GM18951 (cell line): ENCODE results near the gene RNF220.

Source experiments
- POLR2A ChIP-seq: IDR thresholded peaks from 4 replicates; pipeline ENCODE4 v1.6.1; 2011; ENCODE audit warnings: mild to moderate bottlenecking; ENCODE audit not compliant: insufficient read length, insufficient read depth; ENCODE audit errors: extremely low read depth
- in situ Hi-C: fragments of 300-500 bp; cut with MboI; formaldehyde crosslinking; loops from one replicate; pipeline ENCODE4 v1.12.0; 2022; ENCODE audit warnings: low sequenced_read_pairs, mixed read lengths, inconsistent platforms; ENCODE audit not compliant: unreplicated experiment

The RNF220 gene

GRCh38 chr1:44472620-44473525 is 67.8 kb downstream of the RNF220 start:
- in situ Hi-C loops = no loop called here
- TF ChIP-seq POLR2A = no peak

- in situ Hi-C loops = no loop called here
- no peak for TF ChIP-seq POLR2A
These were observed 71.8 kb downstream of the RNF220 start for GRCh38 chr1:44476891-44477290.

GRCh38 chr1:44481701-44482100 is 76.6 kb downstream of the RNF220 start:
- TF ChIP-seq POLR2A = no peak
- in situ Hi-C loops = no loop called here

DNA sequence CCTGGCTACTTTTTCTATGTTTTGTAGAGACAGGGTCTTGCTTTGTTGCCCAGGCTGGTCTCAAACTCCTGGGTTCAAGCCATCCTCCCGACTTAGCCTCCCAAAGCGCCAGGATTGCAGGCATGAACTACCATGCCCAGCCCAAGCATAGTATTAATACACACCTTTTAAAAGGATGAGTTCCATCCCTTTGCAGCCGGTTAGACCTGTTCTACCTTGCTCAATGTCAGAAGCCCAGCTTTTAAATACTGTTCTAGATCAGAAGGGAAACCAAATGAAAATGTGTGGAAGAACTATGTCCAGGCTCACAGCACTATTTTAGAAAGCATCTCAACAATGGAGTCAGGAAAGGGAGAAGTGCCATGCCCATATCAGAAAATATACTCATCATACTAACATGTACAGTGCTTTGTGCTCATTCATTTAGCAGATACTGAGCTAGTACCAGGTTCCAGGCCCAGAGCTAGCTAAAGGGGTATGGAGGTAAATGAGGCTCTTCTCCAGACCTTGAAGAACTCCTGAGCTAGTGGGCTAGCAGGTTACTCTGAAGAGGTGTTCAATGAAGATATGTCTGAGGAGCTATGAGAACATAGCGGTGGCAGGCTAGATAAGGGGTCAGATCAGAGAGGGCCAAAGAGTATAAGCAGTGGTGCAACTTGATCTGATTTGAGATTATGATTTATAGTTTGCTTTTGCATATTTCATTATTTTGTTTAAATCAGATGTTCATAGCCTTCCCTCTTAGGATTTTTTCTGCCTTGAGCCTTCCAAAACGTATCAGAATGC is 78.2 kb downstream of the RNF220 start:
- TF ChIP-seq POLR2A = no peak
- in situ Hi-C loops = no loop called here

GRCh38 chr1:44484155-44484688 is 79.2 kb downstream of the RNF220 start:
- in situ Hi-C loops = no loop called here
- TF ChIP-seq POLR2A = no peak

DNA sequence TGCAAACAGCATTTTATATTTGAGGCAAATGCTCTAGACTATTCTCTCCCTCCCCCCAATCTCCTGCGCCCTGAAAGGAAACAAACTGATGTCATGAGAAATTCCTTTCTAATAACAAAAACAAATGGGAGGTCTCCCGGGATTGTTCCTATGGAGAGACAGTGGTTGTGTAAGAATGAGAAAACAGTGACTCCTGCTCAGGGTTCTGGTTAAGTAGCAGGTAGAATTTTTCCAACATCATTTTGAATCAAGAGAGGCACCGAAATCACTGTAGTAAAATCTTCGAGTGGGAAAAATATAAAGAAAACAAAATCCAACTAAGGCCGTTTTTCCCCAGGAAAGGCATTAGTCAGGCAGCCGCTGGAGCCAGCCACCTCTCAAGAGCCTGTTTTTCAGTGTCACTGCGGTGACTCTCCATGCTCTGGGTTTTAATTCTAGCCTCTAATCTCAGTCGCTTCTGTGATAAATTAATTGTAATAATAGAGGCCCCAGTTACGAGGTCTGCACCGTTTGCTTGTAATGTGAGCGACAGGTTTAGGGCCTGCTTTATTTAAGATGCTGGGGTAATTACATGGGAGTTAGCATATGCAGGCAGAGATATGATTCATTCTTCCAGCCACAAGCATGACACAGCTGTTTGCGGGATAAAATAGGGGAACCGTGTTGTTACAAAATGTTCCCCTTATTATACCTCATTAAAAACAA is 80.3 kb downstream of the RNF220 start:
- in situ Hi-C loops = no loop called here
- no peak for TF ChIP-seq POLR2A

DNA sequence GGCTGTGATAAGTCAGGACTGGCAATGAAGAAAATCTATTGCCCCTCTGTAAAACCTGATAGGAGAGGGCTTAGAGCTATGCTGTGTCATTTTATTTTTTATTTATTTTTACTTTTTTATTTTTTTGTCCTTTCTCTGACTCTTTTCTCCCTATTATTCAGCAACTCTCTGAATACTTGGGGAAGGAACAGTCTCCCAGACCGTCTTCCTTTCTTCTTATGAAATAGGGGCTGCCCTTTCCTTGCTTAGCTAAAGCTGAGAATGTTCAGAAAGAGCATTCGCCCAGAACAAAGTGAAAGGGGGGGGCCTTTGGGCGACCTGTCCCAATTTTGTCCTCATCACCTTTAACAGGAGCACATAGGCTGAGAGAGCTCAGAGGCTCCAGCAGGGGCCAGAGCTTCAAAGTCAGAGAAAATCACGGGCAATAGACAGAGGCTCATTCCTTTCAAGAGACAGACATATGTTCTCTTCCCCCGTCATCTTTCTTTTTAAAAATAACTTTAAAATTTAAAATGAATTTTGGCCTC is 80.9 kb downstream of the RNF220 start:
- TF ChIP-seq POLR2A = no peak
- in situ Hi-C loops = no loop called here

- no peak for TF ChIP-seq POLR2A
These were observed 84.4 kb downstream of the RNF220 start for GRCh38 chr1:44489481-44489880.

GRCh38 chr1:44496541-44497171 is 91.6 kb downstream of the RNF220 start:
- in situ Hi-C loops = no loop called here

More at GRCh38 chr1:44489481-44489880, 84.4 kb downstream of the RNF220 start:
- in situ Hi-C loops = no loop called here

DNA sequence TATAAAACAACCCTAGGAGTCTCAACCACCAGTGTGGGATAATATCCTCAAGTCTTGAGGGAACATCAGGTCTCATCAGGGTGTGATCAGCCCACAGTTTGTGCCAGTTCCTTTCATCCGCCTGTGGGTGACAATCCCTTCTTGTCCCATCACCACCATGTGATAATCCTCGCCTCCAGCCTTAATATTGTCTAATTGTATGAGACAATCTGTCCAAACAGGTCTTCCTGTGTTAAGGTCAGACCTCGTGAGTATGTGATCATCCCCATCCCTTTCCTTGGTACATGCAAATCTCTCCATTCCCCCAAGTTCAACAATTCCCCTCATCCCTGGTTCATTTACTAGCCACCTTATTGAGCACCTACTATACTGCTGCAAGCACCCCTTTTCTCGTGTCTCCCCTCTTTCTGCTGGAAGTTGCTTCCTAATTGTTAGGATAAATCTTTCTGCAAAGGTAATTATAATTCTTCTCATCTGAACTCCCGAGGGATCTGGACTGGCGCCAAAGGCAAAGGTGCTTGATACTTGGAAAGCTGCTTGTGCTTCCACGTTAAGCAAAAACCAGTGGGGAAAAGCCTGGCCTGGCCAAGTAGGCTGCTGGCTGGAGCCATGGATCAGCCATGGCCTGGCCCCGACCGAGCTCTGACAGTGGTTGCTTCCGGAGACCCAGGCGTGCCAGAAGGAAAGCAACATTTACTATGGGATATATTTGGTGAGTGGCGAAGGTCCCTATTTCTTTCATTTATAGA is 92.5 kb downstream of the RNF220 start:
- TF ChIP-seq POLR2A = no peak
- in situ Hi-C loops = no loop called here

More at GRCh38 chr1:44496541-44497171, 91.6 kb downstream of the RNF220 start:
- TF ChIP-seq POLR2A = no peak

DNA sequence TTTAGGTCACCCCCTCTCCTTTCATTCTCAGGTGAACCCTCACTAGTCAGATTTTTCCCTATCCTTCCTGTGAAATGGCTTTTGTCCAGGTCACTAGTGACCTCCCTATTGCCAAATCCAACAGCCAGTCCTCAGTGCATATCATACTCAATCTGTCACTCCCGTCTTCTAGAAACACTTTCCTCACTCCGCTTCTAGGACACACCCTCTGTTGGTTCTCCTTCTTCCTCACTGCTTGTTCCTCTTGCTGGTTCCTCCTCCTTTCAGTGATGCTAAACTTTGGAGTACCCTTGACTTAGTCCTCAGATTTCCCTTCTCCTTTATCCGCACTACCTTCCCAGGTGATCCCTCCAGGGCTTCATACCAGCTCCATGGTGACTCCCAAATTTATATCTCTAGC is 94.3 kb downstream of the RNF220 start:
- in situ Hi-C loops = no loop called here
- no peak for TF ChIP-seq POLR2A
